HG03097 (cell line): ENCODE results near the gene GPATCH1.
"Not testable (repeated sequence)": the region's sequence is repeated elsewhere in the genome, so short reads cannot be mapped to it uniquely, and the experiment has no call there.

Source experiments
- ATAC-seq: cut with Tn5 transposase; IDR thresholded peaks from one replicate; pipeline ENCODE4 v1.9.1; 2021; ENCODE audit not compliant: unreplicated experiment, low FRiP score

The GPATCH1 gene

GRCh38 chr19:33110137-33110910, 29.3 kb downstream of the GPATCH1 start:
- no peak for ATAC-seq

GRCh38 chr19:33111587-33111986, 30.6 kb downstream of the GPATCH1 start:
- ATAC-seq, result no peak

DNA sequence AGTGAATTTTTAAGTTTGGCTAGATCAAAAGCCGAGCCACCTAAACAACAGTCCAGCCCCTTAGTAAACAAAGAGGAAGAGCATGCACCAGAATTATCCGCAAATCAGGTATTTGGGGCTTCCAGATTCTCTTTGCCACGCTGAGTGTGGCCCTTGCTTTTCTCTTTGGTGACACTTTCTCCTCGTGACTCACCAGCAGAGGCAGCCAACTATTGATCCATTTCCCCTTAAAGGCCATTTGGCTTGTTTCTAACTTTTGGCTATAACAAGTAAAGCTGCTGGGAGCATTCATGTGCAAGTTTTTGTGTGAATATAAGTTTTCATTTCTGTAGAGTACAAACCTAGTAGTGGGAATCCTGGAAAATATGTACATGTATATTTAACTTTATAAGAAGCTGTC, 33.3 kb downstream of the GPATCH1 start:
- no peak for ATAC-seq

DNA sequence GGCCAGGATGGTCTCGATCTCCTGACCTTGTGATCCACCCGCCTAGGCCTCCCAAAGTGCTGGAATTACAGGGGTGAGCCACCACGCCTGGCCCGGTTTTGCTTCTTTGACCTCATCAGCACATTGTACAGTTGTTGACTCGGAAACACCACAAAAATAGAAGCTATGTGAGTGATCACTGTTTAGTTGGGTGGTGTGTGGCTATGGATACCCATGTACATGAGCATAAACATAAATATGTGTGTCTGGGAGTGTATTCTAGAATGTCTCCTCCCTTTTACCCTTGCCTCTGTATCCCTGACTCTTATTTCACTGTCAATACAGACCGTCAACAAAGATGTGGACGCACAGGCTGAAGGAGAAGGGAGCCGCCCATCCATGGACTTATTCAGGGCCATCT, 36.5 kb downstream of the GPATCH1 start:
- ATAC-seq, result no peak

DNA sequence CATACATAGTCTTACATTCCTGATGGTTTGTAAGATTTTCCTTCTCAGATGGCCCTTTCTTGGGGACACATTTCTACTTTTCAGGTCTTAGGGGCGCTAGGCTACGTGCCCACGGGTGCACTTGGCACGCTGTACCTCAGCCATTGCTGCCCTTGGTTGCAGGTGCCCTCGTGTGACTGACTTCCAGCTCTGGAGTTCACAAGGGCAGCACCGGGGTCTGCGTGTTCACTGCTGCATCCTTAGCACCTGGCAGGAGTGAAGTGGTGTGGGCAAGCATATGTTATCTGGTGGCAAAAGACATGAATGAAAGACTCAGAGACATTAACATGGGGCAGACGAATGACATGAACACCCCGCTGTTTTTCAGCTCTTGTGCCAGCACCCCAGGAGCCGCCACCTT, 37.7 kb downstream of the GPATCH1 start:
- ATAC-seq, result no peak

DNA sequence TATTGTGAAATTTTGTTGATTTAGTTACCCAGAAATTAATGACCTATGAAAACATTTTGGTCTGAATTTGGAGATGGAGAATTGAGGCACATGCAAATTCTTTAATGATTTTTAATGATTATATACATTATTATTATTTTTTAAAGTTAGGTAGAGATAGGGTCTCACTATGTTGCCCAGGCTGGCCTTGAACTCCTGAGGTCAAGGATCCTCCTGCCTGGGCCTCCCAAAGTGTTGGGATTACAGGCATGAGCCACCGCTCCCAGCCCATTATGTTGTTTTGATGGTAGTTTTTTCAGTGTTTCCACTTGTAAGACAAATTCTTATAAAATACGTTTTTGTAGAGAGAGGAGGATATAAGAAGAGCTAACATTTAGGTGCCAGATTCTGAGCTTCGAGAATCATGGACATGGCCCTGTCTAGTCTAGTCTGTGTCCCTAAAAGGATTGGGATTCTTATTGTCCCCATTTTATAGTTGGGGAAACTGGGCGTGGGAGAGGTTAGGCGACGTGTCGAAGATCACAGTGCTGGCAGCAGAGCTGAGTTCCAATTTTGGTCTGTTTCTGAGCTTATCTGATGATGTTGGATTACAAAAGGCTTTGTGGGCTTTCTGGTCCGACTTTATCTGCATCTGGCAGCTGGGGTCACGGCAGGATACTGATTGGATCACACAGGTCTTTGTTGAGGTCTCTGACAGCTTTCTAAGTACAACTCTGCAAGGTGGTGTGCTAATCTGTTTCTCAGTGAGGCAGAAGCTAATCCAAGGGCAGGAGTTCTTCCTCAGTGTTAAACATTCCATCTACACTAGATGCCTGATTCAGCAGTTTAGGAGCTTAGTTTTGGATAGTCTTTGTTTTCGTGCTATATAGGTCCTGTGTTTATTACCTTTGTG, 43.5 kb downstream of the GPATCH1 start:
- no peak for ATAC-seq

DNA sequence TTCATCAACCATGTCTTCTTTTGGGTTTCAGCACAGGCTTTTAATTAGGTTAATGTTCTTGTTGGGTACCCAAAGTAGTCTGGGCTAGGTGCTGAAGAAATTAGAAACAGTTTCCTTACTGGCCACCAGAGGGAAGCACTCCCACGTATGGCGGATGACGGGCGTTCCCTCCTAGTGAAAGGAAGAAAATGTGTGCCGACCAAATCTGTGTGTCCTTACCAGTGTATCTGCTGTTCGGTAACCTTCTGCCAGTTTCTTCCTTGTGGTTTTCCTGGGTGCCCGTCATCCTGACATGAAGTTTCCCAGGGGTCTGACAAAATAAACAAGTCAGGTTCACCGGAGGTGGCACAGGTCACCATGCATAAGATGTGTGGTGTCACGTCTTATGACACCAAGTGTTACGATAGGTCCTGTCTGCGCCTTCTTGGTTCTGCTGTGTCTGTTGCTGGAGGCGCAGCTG, 45.0 kb downstream of the GPATCH1 start:
- no peak for ATAC-seq

DNA sequence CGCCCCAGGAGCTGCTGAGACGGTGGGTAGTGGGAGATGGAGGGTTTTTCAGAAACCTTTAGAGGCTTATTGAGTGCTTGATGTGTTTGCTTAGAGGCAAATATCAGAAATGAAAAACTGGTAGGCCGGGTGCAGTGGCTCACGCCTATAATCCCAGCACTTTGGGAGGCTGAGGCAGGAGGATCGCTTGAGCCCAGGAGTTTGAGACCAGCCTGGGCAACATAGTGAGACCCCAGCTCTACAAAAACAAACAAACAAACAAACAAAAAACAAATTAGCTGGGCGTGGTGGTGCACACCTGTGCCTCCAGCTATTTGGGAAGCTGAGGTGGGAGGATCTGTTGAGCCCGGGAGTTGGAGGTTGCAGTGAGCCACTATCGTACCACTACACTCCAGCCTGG, 45.7 kb downstream of the GPATCH1 start:
- ATAC-seq, result not testable (repeated sequence)

DNA sequence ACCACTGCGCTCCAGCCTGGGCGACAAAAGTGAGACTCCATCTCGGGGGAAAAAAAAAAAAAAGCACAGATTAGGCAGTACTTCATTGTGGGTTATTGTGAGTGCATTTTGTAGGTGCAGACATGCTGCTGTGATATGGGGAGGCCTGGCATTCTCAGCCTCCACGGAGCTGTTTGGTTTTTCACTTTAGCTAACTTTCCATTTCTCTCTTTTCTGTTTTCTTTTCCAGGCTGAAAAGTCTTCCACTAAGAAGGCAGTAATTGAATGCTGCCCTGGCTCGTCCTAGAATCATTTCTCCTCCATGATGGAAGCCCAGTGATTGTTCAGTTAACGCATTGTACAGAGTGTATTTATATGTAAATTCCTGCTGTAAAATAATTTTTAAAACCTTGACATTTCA, 48.9 kb downstream of the GPATCH1 start:
- ATAC-seq, result no peak

GRCh38 chr19:33130433-33130832, 49.5 kb downstream of the GPATCH1 start:
- ATAC-seq, result no peak

DNA sequence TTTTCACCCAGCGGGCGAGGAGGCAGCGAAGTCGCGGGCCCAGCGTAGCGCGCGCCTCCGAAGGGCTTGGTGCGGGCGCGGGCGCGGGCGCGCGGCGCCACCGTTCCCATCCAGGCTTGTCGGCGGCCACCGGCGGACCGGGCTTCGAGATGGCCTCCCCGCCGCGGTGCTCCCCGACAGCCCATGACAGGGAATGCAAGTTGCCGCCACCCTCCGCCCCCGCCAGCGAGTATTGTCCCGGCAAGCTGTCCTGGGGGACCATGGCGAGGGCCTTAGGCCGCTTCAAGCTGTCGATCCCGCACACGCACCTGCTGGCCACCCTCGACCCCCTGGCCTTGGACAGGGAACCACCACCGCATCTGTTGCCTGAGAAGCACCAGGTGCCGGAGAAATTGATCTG, 51.0 kb downstream of the GPATCH1 start, which contains the start of gene WDR88:
WDR88 (plus strand) TSS at position 94 of the 400 bp plus-strand sequence; CDS start at position 150, 56 bp downstream.
- no peak for ATAC-seq

DNA sequence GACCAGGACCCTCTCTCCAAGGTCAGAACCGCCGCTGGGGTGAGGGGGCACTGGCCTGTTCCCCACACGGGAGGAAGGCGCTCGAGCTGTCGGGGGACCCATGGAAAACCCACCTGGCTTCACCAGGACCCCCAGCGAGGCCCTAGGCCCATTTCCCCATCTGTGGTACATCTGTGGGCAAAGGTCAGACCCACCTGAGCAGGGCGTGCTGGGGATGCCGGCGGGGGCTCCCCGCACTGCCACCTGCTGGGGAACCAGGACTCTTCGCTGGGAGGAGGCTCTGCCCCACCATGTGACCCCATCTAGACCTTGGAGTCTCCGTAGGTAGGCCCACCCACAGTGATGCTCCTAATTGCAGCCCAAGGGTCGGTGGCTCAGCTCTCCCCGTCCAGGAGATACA, 51.4 kb downstream of the GPATCH1 start:
- no peak for ATAC-seq

DNA sequence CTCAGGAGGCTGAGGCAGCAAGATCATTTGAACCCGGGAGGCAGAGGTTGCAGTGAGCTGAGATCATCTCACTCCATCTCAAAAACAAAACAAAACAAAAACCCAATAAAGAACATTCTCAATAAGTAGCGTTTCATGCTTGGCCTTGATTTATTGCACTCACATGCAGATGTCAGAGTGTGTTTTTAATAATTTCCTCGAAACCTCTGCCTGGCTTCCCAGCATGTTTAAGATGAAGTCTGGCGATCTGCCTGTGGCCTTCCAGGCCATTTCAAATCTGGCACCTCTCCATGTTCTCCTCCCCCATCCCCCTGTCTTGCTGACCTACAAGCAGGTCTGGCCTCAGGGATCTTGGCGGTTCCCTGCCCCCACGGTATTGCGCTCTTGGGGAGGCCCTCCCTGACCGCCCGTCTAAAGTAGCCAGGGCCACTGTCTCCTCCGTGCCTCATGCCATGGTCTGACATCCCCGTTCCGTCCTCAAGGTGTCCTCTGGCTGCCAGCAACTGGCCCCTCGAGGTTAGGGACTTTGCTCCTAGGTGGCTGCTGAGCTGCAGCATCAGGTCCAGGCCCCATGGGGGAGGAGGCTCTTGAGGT, 52.6 kb downstream of the GPATCH1 start:
- no peak for ATAC-seq

GRCh38 chr19:33134571-33135041, 53.6 kb downstream of the GPATCH1 start:
- no peak for ATAC-seq

GRCh38 chr19:33139165-33139564, 58.2 kb downstream of the GPATCH1 start:
- no peak for ATAC-seq

DNA sequence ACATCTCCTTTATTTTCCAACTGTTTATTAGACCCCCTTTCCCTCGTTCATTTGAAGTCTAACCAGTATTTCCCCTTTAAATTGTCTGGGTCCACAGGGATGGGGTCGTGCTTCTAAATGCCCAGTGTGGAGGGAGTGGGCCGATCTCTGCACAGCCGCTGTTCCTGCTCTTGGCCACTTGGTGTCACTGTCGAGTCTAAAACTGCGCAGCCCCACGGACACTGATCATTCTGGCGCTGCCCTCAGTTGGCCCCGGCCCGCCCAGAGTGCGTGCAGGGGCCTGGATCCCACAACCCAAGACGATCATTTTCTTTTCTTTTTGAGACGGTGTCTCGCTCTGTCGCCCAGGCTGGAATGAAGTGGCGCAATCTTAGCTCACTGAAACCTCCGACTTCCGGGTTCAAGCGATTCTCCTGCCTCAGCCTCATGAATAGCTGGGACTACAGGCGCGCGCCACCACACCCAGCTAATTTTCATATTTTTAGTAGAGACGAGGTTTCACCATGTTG, 63.0 kb downstream of the GPATCH1 start:
- no peak for ATAC-seq

DNA sequence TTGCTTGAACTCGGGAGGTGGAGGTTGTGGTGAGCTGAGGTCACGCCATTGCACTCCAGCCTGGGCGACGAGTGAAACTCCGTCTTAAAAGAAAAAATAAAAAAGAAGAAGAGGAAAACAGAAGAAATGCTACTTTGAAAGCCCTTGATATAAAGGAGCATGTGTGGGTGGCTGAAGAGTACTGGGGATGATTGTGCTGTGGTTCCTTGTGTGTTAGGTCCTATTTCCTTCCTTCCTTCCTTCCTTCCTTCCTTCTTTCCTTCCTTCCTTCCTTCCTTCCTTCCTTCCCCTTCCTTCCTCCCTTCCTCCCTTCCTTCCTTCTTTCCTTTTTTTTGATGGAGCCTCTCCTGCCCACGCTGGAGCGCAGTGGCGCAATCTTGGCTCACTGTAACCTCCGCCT, 65.2 kb downstream of the GPATCH1 start:
- ATAC-seq, result no peak

- no peak for ATAC-seq
Observed at GRCh38 chr19:33147538-33147937, 66.6 kb downstream of the GPATCH1 start.

- no peak for ATAC-seq
Observed at GRCh38 chr19:33150852-33151518, 70.0 kb downstream of the GPATCH1 start.

GRCh38 chr19:33152176-33152575, 71.2 kb downstream of the GPATCH1 start:
- no peak for ATAC-seq
